Liver (tissue), 9 donors: Measurements from ENCODE around the gene HNF4A. TPM values are rescaled to one million over a fixed set of nuclear protein-coding genes. Genes with fewer than 3 reads are reported as not detected.
A peak's percentile ranks its signal among the peaks of the same experiment; 100 is the strongest.

Source experiments
- DNase-seq: peaks from one replicate; pipeline ENCODE4 v3.0.0-alpha.2; 2017; ENCODE audit warnings: low spot score
- H3K27ac ChIP-seq, 2 donors: one replicate each; pipeline ENCODE4 v1.7.0; 2013; ENCODE audit warnings: inconsistent platforms in 2 of 2, low read length in 2 of 2, control low read depth in 1 of 2, low read depth in 1 of 2, mild to moderate bottlenecking in 1 of 2
- H3K27me3 ChIP-seq, 4 donors: one replicate each; pipeline versions ENCODE4 v1.6.1 to v1.7.0; 2013; ENCODE audit warnings: low read length in 3 of 4, inconsistent platforms in 1 of 4, mild to moderate bottlenecking in 1 of 4, moderate library complexity in 1 of 4; ENCODE audit not compliant: control insufficient read depth in 4 of 4, insufficient read depth in 4 of 4
- H3K36me3 ChIP-seq, 4 donors: one replicate each; pipeline versions ENCODE4 v1.6.1 to v1.7.0; 2013; ENCODE audit warnings: low read length in 3 of 4, mild to moderate bottlenecking in 3 of 4, low read depth in 1 of 4, moderate library complexity in 1 of 4; ENCODE audit not compliant: control insufficient read depth in 4 of 4, insufficient read depth in 3 of 4
- H3K4me1 ChIP-seq, 4 donors: one replicate each; pipeline versions ENCODE4 v1.6.1 to v1.7.0; 2013; ENCODE audit warnings: low read length in 3 of 4, mild to moderate bottlenecking in 3 of 4, moderate library complexity in 1 of 4; ENCODE audit not compliant: control insufficient read depth in 4 of 4, insufficient read depth in 4 of 4
- H3K4me3 ChIP-seq, 3 donors: one replicate each; pipeline versions ENCODE4 v1.6.1 to v1.7.0; 2013; ENCODE audit warnings: low read length in 3 of 3, control low read depth in 1 of 3, low read depth in 1 of 3, mild to moderate bottlenecking in 1 of 3
- H3K9ac ChIP-seq, 2 donors: one replicate each; pipeline ENCODE4 v1.7.0; 2013; ENCODE audit warnings: low read length in 2 of 2, mild to moderate bottlenecking in 2 of 2, moderate library complexity in 2 of 2, control low read depth in 1 of 2, low read depth in 1 of 2
- H3K9me3 ChIP-seq, 4 donors: one replicate each; pipeline versions ENCODE4 v1.6.1 to v1.7.0; 2013; ENCODE audit warnings: low read length in 3 of 4; ENCODE audit not compliant: control insufficient read depth in 4 of 4
- EGR1 ChIP-seq, 2 donors: IDR thresholded peaks; 2 replicates each; pipeline ENCODE4 v1.6.1; 2016 to 2018; ENCODE audit warnings: antibody characterized with exemption in 2 of 2, low read depth in 2 of 2
- FOXA1 ChIP-seq: IDR thresholded peaks from 2 replicates; pipeline ENCODE4 v1.6.1; 2016; ENCODE audit warnings: antibody characterized with exemption
- FOXA2 ChIP-seq: IDR thresholded peaks from 2 replicates; pipeline ENCODE4 v1.6.1; 2016; ENCODE audit warnings: antibody characterized with exemption
- GABPA ChIP-seq, 2 donors: IDR thresholded peaks in 1 of 2; conservative IDR thresholded peaks in 1 of 2; 2 replicates each; pipeline ENCODE4 v1.6.1; 2016; ENCODE audit warnings: antibody characterized with exemption in 2 of 2, mild to moderate bottlenecking in 1 of 2, moderate library complexity in 1 of 2
- HNF4A ChIP-seq, 2 donors: conservative IDR thresholded peaks; 2 replicates each; pipeline ENCODE4 v1.6.1; 2016; ENCODE audit warnings: antibody characterized with exemption in 2 of 2, mild to moderate bottlenecking in 2 of 2
- HNF4G ChIP-seq: IDR thresholded peaks from 2 replicates; pipeline ENCODE4 v1.6.1; 2016; ENCODE audit warnings: antibody characterized with exemption
- JUND ChIP-seq, 2 donors: IDR thresholded peaks; 2 replicates each; pipeline ENCODE4 v1.6.1; 2016; ENCODE audit warnings: antibody characterized with exemption in 2 of 2
- NR2F2 ChIP-seq: IDR thresholded peaks from 2 replicates; pipeline ENCODE4 v1.6.1; 2016; ENCODE audit warnings: antibody characterized with exemption
- RAD21 ChIP-seq, 2 donors: IDR thresholded peaks; 2 replicates each; pipeline ENCODE4 v1.6.1; 2016; ENCODE audit warnings: antibody characterized with exemption in 2 of 2, mild to moderate bottlenecking in 2 of 2
- RXRA ChIP-seq, 2 donors: IDR thresholded peaks; 2 replicates each; pipeline ENCODE4 v1.6.1; 2017 to 2018; ENCODE audit warnings: antibody characterized with exemption in 2 of 2, mild to moderate bottlenecking in 1 of 2
- SP1 ChIP-seq: IDR thresholded peaks from 2 replicates; pipeline ENCODE4 v1.6.1; 2018; ENCODE audit warnings: antibody characterized with exemption, mild to moderate bottlenecking
- TAF1 ChIP-seq: conservative IDR thresholded peaks from 2 replicates; pipeline ENCODE4 v1.6.1; 2016; ENCODE audit warnings: antibody characterized with exemption, mild to moderate bottlenecking
- YY1 ChIP-seq: IDR thresholded peaks from 2 replicates; pipeline ENCODE4 v1.6.1; 2016; ENCODE audit warnings: antibody characterized with exemption, mild to moderate bottlenecking
- WGBS: extraction: QIAGEN DNeasy Blood & Tissue Kit; methylation state at CpG from one replicate; pipeline ENCODE4 v1.1.7; 2013; 5-methylcytosine and 5-hydroxymethylcytosine counted together
- polyA plus RNA-seq, 2 donors: library from polyadenylated mRNA; stranded (reverse) in 1 of 2; unstranded in 1 of 2; fragments of 200-250 nt in 1 of 2; fragments of >200 nt in 1 of 2; fragmentation: Nextera tagmentation in 1 of 2; extraction: Ambion mirVana in 1 of 2; gene quantifications; one replicate each; pipeline versions ENCODE4 v1.2.1 to v1.2.3, GENCODE V29; 2013 to 2015
- total RNA-seq, 2 donors: library from RNA; depleted of rRNA; stranded (reverse); fragments of >200 nt; gene quantifications; one replicate each; pipeline ENCODE4 v1.2.3, GENCODE V29; 2014
- TF ChIP-seq, protein P1 (sequence below): fragments of 150-350 bp; IDR thresholded peaks from 2 replicates; pipeline ENCODE4 v1.5.1; 2017; ENCODE audit warnings: improper control_type of control experiment, low read depth, low read length; ENCODE audit not compliant: missing input control
- TF ChIP-seq, protein P2 (sequence below): IDR thresholded peaks from 2 replicates; pipeline ENCODE4 v1.6.1; 2016; ENCODE audit warnings: antibody characterized with exemption, mild to moderate bottlenecking
- TF ChIP-seq, protein P3 (sequence below): IDR thresholded peaks from 2 replicates; pipeline ENCODE4 v1.6.1; 2016; ENCODE audit warnings: antibody characterized with exemption
- TF ChIP-seq, protein P4 (sequence below): IDR thresholded peaks from 2 replicates; pipeline ENCODE4 v1.6.1; 2016; ENCODE audit warnings: antibody characterized with exemption
- TF ChIP-seq, protein P5 (sequence below): IDR thresholded peaks from 2 replicates; pipeline ENCODE4 v1.6.1; 2016; ENCODE audit warnings: antibody characterized with exemption
- donor health status: healthy.
- donor health status: healthy.
- donor health status: healthy.
- donor health status: healthy.
- donor health status: healthy.

The HNF4A gene
- total and polyA plus RNA-seq, 4 donors: 51.7 to 171 (median 86.0) TPM

DNA sequence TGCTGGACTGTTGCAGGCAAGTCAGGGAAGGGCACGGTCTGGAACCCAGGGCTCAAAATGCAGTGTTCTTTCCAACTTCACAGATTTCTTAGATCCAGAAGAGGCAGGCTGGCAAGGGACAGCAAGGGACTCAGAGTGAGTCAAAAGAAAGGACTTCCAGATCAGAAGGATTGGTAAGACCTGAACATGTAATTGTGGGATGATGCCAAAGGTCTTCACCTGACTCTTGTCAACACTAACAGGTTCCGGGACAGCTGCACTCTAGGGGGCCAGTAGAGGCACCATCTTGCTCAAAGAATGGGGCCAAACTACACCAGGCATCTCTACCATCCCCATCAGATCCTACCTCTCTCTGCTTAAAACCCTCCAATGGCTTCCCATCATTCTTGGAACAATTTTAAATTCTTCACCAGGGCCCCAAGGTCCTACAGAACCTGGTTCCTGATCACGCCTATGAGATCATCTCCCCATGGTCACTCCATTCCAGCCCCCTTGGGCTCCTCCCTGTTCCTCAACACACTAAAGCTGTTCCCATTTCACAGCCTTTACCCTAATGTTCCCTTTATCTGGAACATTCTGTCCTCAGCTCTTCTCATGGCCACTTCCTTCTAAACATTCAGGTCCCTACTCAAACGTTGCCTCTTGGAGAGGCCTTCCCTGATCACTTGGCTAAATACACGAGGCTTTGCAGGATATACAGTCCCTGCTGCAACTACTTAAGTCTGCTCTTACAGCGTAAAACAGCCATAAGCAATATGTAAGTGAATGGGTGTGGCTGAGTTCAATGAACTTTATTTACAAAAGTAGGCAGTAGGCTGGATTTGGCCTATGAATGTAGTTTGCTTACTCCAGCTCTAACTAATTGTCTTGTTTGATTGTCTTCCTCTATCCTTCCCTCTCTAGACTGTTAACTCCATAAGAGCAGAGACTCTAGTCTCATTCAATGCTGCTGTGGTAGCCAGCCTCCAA lies 90.5 kb downstream of the HNF4A start:
- WGBS: 76% methylated on average over 6 of the region's 6 CpGs
- no peaks in the 10 kb centered on the region for H3K9me3 ChIP-seq
- peak overlapping the region; percentile 23 to 25 for H3K27ac ChIP-seq
- no peaks in the 10 kb centered on the region for H3K27me3 ChIP-seq
- no peak for DNase-seq
- TF ChIP-seq RXRA (IDR thresholded peaks at IDR 0.05) (peak in 1 of 2 donors; percentile 10), YY1 (no peak), SP1 (no peak), GABPA (IDR thresholded peaks at IDR 0.05 in 1 of 2, conservative IDR thresholded peaks at IDR 0.05 in 1 of 2) (no peak), FOXA1 (no peak), JUND (IDR thresholded peaks at IDR 0.05) (no peak), HNF4A (conservative IDR thresholded peaks at IDR 0.05) (no peak), HNF4G (no peak)
- H3K36me3 ChIP-seq: no peaks in the 10 kb centered on the region
- H3K4me3 ChIP-seq: no peak overlapping the region
- H3K9ac ChIP-seq: no peak overlapping the region
- H3K4me1 ChIP-seq: peaks cover 4 to 24% (median 16%) of the 10 kb centered on the region in 4 donors

DNA sequence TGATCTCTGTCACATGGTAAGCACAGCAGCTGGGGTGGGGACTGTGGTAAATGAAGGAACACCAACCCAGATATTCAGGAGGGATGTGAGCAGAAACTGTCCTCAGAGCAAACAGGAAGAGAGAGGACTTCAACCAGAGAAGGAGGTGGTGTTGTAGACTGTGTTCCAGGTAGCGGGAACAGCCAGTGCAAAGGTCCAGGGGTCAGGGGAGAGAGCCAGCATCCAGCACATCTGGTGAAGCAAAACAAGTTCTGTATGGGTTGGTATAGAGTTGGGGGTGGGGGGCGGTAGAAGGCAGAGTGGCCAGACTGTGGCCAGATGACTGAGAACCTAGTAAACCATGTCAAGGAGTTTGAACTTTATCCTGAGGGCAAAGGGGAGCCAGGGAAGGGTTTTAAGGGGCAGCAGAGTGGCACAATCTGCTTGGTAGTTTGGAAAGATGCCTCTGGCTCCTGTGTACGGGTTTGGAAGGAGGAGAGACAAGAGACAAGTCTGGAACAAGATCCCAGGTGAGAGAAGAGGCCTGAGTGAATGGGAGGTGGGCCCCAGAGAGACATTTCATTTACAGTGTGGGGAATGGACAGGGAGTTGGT lies 92.4 kb downstream of the HNF4A start:
- no peak for DNase-seq
- Histone ChIP-seq H3K4me3 (peak overlapping the region; percentile 64 to 82 (median 67)), H3K27ac (peak overlapping the region; percentile 91 to 96)

More for the DNA sequence above, 92.4 kb downstream of the HNF4A start:
- H3K27me3 ChIP-seq: no peaks in the 10 kb centered on the region
- peaks cover 4 to 20% (median 15%) of the 10 kb centered on the region in 4 donors for H3K4me1 ChIP-seq
- H3K9me3 ChIP-seq: no peaks in the 10 kb centered on the region
- peak; percentile 97 for TF ChIP-seq HNF4G
- peak; percentile 70 for TF ChIP-seq TAF1
- TF ChIP-seq NR2F2: peak; percentile 98
- TF ChIP-seq, protein P1, sequence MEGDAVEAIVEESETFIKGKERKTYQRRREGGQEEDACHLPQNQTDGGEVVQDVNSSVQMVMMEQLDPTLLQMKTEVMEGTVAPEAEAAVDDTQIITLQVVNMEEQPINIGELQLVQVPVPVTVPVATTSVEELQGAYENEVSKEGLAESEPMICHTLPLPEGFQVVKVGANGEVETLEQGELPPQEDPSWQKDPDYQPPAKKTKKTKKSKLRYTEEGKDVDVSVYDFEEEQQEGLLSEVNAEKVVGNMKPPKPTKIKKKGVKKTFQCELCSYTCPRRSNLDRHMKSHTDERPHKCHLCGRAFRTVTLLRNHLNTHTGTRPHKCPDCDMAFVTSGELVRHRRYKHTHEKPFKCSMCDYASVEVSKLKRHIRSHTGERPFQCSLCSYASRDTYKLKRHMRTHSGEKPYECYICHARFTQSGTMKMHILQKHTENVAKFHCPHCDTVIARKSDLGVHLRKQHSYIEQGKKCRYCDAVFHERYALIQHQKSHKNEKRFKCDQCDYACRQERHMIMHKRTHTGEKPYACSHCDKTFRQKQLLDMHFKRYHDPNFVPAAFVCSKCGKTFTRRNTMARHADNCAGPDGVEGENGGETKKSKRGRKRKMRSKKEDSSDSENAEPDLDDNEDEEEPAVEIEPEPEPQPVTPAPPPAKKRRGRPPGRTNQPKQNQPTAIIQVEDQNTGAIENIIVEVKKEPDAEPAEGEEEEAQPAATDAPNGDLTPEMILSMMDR: no peak
- TF ChIP-seq YY1: peak; percentile 68
- TF ChIP-seq EGR1 (IDR thresholded peaks at IDR 0.05; ENCODE audit: low read depth in 2 of 2): peak; percentile 89 to 94
- TF ChIP-seq SP1: peak; percentile 100
- TF ChIP-seq HNF4A (conservative IDR thresholded peaks at IDR 0.05): peak; percentile 97 to 99
- TF ChIP-seq RXRA (IDR thresholded peaks at IDR 0.05): peak; percentile 98
- TF ChIP-seq, protein P2, sequence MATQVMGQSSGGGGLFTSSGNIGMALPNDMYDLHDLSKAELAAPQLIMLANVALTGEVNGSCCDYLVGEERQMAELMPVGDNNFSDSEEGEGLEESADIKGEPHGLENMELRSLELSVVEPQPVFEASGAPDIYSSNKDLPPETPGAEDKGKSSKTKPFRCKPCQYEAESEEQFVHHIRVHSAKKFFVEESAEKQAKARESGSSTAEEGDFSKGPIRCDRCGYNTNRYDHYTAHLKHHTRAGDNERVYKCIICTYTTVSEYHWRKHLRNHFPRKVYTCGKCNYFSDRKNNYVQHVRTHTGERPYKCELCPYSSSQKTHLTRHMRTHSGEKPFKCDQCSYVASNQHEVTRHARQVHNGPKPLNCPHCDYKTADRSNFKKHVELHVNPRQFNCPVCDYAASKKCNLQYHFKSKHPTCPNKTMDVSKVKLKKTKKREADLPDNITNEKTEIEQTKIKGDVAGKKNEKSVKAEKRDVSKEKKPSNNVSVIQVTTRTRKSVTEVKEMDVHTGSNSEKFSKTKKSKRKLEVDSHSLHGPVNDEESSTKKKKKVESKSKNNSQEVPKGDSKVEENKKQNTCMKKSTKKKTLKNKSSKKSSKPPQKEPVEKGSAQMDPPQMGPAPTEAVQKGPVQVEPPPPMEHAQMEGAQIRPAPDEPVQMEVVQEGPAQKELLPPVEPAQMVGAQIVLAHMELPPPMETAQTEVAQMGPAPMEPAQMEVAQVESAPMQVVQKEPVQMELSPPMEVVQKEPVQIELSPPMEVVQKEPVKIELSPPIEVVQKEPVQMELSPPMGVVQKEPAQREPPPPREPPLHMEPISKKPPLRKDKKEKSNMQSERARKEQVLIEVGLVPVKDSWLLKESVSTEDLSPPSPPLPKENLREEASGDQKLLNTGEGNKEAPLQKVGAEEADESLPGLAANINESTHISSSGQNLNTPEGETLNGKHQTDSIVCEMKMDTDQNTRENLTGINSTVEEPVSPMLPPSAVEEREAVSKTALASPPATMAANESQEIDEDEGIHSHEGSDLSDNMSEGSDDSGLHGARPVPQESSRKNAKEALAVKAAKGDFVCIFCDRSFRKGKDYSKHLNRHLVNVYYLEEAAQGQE: peak; percentile 83
- peak; percentile 75 to 93 for TF ChIP-seq JUND (IDR thresholded peaks at IDR 0.05)
- TF ChIP-seq GABPA (IDR thresholded peaks at IDR 0.05 in 1 of 2, conservative IDR thresholded peaks at IDR 0.05 in 1 of 2): peak in 1 of 2 donors; percentile 51
- TF ChIP-seq FOXA1: peak; percentile 64
- TF ChIP-seq, protein P3, sequence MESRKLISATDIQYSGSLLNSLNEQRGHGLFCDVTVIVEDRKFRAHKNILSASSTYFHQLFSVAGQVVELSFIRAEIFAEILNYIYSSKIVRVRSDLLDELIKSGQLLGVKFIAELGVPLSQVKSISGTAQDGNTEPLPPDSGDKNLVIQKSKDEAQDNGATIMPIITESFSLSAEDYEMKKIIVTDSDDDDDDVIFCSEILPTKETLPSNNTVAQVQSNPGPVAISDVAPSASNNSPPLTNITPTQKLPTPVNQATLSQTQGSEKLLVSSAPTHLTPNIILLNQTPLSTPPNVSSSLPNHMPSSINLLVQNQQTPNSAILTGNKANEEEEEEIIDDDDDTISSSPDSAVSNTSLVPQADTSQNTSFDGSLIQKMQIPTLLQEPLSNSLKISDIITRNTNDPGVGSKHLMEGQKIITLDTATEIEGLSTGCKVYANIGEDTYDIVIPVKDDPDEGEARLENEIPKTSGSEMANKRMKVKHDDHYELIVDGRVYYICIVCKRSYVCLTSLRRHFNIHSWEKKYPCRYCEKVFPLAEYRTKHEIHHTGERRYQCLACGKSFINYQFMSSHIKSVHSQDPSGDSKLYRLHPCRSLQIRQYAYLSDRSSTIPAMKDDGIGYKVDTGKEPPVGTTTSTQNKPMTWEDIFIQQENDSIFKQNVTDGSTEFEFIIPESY: peak; percentile 88
- TF ChIP-seq RAD21 (IDR thresholded peaks at IDR 0.05): peak; percentile 54 to 72
- TF ChIP-seq, protein P4, sequence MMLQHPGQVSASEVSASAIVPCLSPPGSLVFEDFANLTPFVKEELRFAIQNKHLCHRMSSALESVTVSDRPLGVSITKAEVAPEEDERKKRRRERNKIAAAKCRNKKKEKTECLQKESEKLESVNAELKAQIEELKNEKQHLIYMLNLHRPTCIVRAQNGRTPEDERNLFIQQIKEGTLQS: peak; percentile 91
- TF ChIP-seq, protein P5, sequence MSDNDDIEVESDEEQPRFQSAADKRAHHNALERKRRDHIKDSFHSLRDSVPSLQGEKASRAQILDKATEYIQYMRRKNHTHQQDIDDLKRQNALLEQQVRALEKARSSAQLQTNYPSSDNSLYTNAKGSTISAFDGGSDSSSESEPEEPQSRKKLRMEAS: peak; percentile 99
- peak; percentile 59 for TF ChIP-seq FOXA2
- peak overlapping the region in 1 of 2 donors; percentile 98 for H3K9ac ChIP-seq
- H3K36me3 ChIP-seq: no peaks in the 10 kb centered on the region
- WGBS: 40% methylated on average over 3 of the region's 3 CpGs
